GM19240 (cell line): ENCODE measurements around the gene TBXAS1.

ENCODE experiments used
- DNase-seq: peaks from one replicate; pipeline ENCODE4 v3.0.0; 2011; ENCODE audit warnings: low spot score; ENCODE audit not compliant: insufficient read length

Gene TBXAS1

GRCh38 chr7:140039896-140040295 lies 210.8 kb downstream of the TBXAS1 start:
- no peak for DNase-seq

GRCh38 chr7:140041659-140042385 lies 212.8 kb downstream of the TBXAS1 start:
- DNase-seq, result no peak

- no peak for DNase-seq
Measured at GRCh38 chr7:140042386-140042670, 213.3 kb downstream of the TBXAS1 start.

GRCh38 chr7:140044251-140044650 lies 215.2 kb downstream of the TBXAS1 start:
- no peak for DNase-seq

- DNase-seq, result no peak
Measured at GRCh38 chr7:140045697-140046096, 216.6 kb downstream of the TBXAS1 start.

GRCh38 chr7:140047197-140047596 lies 218.1 kb downstream of the TBXAS1 start:
- DNase-seq, result no peak

- no peak for DNase-seq
Measured at GRCh38 chr7:140048138-140048537, 219.1 kb downstream of the TBXAS1 start.

- DNase-seq, result no peak
Measured at GRCh38 chr7:140048989-140049338, 219.9 kb downstream of the TBXAS1 start.

GRCh38 chr7:140049339-140050024 lies 220.4 kb downstream of the TBXAS1 start:
- no peak for DNase-seq

- no peak for DNase-seq
Measured at GRCh38 chr7:140050100-140050499, 221.0 kb downstream of the TBXAS1 start.

- DNase-seq, result no peak
Measured at GRCh38 chr7:140051820-140052219, 222.8 kb downstream of the TBXAS1 start.

- DNase-seq, result peak; percentile 29
Measured at GRCh38 chr7:140053812-140054539, 224.9 kb downstream of the TBXAS1 start.

- DNase-seq, result no peak
Measured at GRCh38 chr7:140054751-140055150, 225.7 kb downstream of the TBXAS1 start.

- DNase-seq, result no peak
Measured at GRCh38 chr7:140055833-140056232, 226.8 kb downstream of the TBXAS1 start.

- no peak for DNase-seq
Measured at GRCh38 chr7:140056431-140057142, 227.5 kb downstream of the TBXAS1 start.

GRCh38 chr7:140057143-140057535 lies 228.1 kb downstream of the TBXAS1 start:
- no peak for DNase-seq

GRCh38 chr7:140058517-140058916 lies 229.5 kb downstream of the TBXAS1 start:
- no peak for DNase-seq

GRCh38 chr7:140059273-140060242 lies 230.5 kb downstream of the TBXAS1 start:
- DNase-seq, result no peak

- no peak for DNase-seq
Measured at GRCh38 chr7:140060243-140060630, 231.2 kb downstream of the TBXAS1 start.

- DNase-seq, result no peak
Measured at GRCh38 chr7:140060788-140061606, 231.9 kb downstream of the TBXAS1 start.
